22Rv1 (cell line): ENCODE results near the gene ZNF710.

Source experiments
- CTCF ChIP-seq: fragments of 450-650 bp; IDR thresholded peaks from 2 replicates; pipeline ENCODE4 v1.5.1; 2017; ENCODE audit warnings: mild to moderate bottlenecking
- ZFX ChIP-seq: fragments of 450-650 bp; IDR thresholded peaks from 2 replicates; pipeline ENCODE4 v1.6.1; 2017; ENCODE audit warnings: antibody characterized with exemption, borderline replicate concordance

- TF ChIP-seq CTCF (no peak), ZFX (no peak)
These were observed 75.6 kb downstream of the ZNF710 start for GRCh38 chr15:90076716-90077115.
